ENCODE results near the gene ADAMTS10.

Gene ADAMTS10

GRCh38 chr19:8616861-8617260, 6.3 kb upstream of the ADAMTS10 start:
- no peak overlapping the region for H3K14ac ChIP-seq (ENCODE audit: low read length)
- no peak overlapping the region for H3K23ac ChIP-seq (ENCODE audit: low read length)
- H2BK120ac ChIP-seq (ENCODE audit: insufficient read depth, low read length, poor library complexity): no peak overlapping the region
- H3K18ac ChIP-seq (ENCODE audit: low read length): no peak overlapping the region
- no peak overlapping the region for H3K4me3 ChIP-seq (ENCODE audit: low read depth, low read length)
- H2AFZ ChIP-seq (ENCODE audit: insufficient read depth, low read length, poor library complexity): no peak overlapping the region
- no peak overlapping the region for H4K8ac ChIP-seq (ENCODE audit: low read depth, low read length)
- no peaks in the 10 kb centered on the region for H3K79me2 ChIP-seq (ENCODE audit: control insufficient read depth, insufficient read depth, low read length, poor library complexity)
- no peak overlapping the region for H4K91ac ChIP-seq (ENCODE audit: low read depth, low read length)
- no CpG with 5 or more reads among the region's 6 CpGs for WGBS (ENCODE audit: extremely low coverage, insufficient coverage, insufficient read length)
- H4K12ac ChIP-seq (ENCODE audit: low read depth, low read length): no peak overlapping the region
- peaks cover 1% of the 10 kb centered on the region for H3K9me3 ChIP-seq (ENCODE audit: insufficient read depth, low read depth, low read length)
- H3K4me2 ChIP-seq (ENCODE audit: low read length): no peak overlapping the region
- no peaks in the 10 kb centered on the region for H3K27me3 ChIP-seq (ENCODE audit: insufficient read depth, low read length)
- no peaks in the 10 kb centered on the region for H3K79me1 ChIP-seq (ENCODE audit: low read length)
- H3K27ac ChIP-seq (ENCODE audit: low read depth, low read length): no peak overlapping the region
- H2BK12ac ChIP-seq (ENCODE audit: low read length): no peak overlapping the region
- no peak for DNase-seq
- no peak overlapping the region for H3K9ac ChIP-seq (ENCODE audit: low read length)
- no peak overlapping the region for H2AK5ac ChIP-seq (ENCODE audit: low read length)
- no peak overlapping the region for H2BK5ac ChIP-seq (ENCODE audit: low read depth, low read length, poor library complexity)
- no peaks in the 10 kb centered on the region for H3K36me3 ChIP-seq (ENCODE audit: control insufficient read depth in 1 of 2, insufficient read depth in 2 of 2, low read length in 2 of 2)
- H3K4me1 ChIP-seq (ENCODE audit: control insufficient read depth in 1 of 2, insufficient read depth in 2 of 2, low read length in 2 of 2): no peaks in the 10 kb centered on the region
- no peak overlapping the region for H3K4ac ChIP-seq (ENCODE audit: low read depth, low read length)

- no peak overlapping the region for H3K27ac ChIP-seq (ENCODE audit: low read depth, low read length)
- DNase-seq: peak in 1 of 2 donors; percentile 77
- no peaks in the 10 kb centered on the region for H3K79me1 ChIP-seq (ENCODE audit: low read length)
- H4K12ac ChIP-seq (ENCODE audit: low read depth, low read length): no peak overlapping the region
- H2AK5ac ChIP-seq (ENCODE audit: low read length): no peak overlapping the region
- H3K79me2 ChIP-seq (ENCODE audit: control insufficient read depth, insufficient read depth, low read length, poor library complexity): no peaks in the 10 kb centered on the region
- no peak overlapping the region for H3K23ac ChIP-seq (ENCODE audit: low read length)
- WGBS (ENCODE audit: extremely low coverage, insufficient coverage, insufficient read length): no CpG with 5 or more reads among the region's 23 CpGs
- H3K36me3 ChIP-seq (ENCODE audit: control insufficient read depth in 1 of 2, insufficient read depth in 2 of 2, low read length in 2 of 2): no peaks in the 10 kb centered on the region
- no peaks in the 10 kb centered on the region for H3K27me3 ChIP-seq (ENCODE audit: insufficient read depth, low read length)
- H3K9me3 ChIP-seq (ENCODE audit: insufficient read depth, low read depth, low read length): peaks cover 1% of the 10 kb centered on the region
- H2BK12ac ChIP-seq (ENCODE audit: low read length): no peak overlapping the region
- H3K18ac ChIP-seq (ENCODE audit: low read length): no peak overlapping the region
- H3K9ac ChIP-seq (ENCODE audit: low read length): no peak overlapping the region
- no peak overlapping the region for H2BK120ac ChIP-seq (ENCODE audit: insufficient read depth, low read length, poor library complexity)
- no peak overlapping the region for H2AFZ ChIP-seq (ENCODE audit: insufficient read depth, low read length, poor library complexity)
- H3K4me3 ChIP-seq (ENCODE audit: low read depth, low read length): no peak overlapping the region
- no peak overlapping the region for H2BK5ac ChIP-seq (ENCODE audit: low read depth, low read length, poor library complexity)
- no peak overlapping the region for H4K91ac ChIP-seq (ENCODE audit: low read depth, low read length)
- H3K4me1 ChIP-seq (ENCODE audit: control insufficient read depth in 1 of 2, insufficient read depth in 2 of 2, low read length in 2 of 2): no peaks in the 10 kb centered on the region
- H4K8ac ChIP-seq (ENCODE audit: low read depth, low read length): no peak overlapping the region
- no peak overlapping the region for H3K4me2 ChIP-seq (ENCODE audit: low read length)
- no peak overlapping the region for H3K14ac ChIP-seq (ENCODE audit: low read length)
- H3K4ac ChIP-seq (ENCODE audit: low read depth, low read length): no peak overlapping the region
Measured at GRCh38 chr19:8615813-8616596, 5.5 kb upstream of the ADAMTS10 start.

GRCh38 chr19:8615024-8615423, 4.5 kb upstream of the ADAMTS10 start:
- Histone ChIP-seq H2AK5ac (ENCODE audit: low read length) (no peak overlapping the region), H3K14ac (ENCODE audit: low read length) (no peak overlapping the region), H3K4me2 (ENCODE audit: low read length) (no peak overlapping the region), H3K4me1 (ENCODE audit: control insufficient read depth in 1 of 2, insufficient read depth in 2 of 2, low read length in 2 of 2) (peaks cover 0 to under 1% of the 10 kb centered on the region in 2 experiments), H4K8ac (ENCODE audit: low read depth, low read length) (no peak overlapping the region), H2BK120ac (ENCODE audit: insufficient read depth, low read length, poor library complexity) (no peak overlapping the region), H3K4ac (ENCODE audit: low read depth, low read length) (no peak overlapping the region), H3K27me3 (ENCODE audit: insufficient read depth, low read length) (no peaks in the 10 kb centered on the region), H3K79me1 (ENCODE audit: low read length) (peaks cover 4% of the 10 kb centered on the region), H3K27ac (ENCODE audit: low read depth, low read length) (no peak overlapping the region), H3K36me3 (ENCODE audit: control insufficient read depth in 1 of 2, insufficient read depth in 2 of 2, low read length in 2 of 2) (no peaks in the 10 kb centered on the region), H3K9ac (ENCODE audit: low read length) (no peak overlapping the region), H3K4me3 (ENCODE audit: low read depth, low read length) (no peak overlapping the region), H3K18ac (ENCODE audit: low read length) (no peak overlapping the region), H3K23ac (ENCODE audit: low read length) (no peak overlapping the region), H4K91ac (ENCODE audit: low read depth, low read length) (no peak overlapping the region), H2BK12ac (ENCODE audit: low read length) (no peak overlapping the region), H4K12ac (ENCODE audit: low read depth, low read length) (no peak overlapping the region), H2AFZ (ENCODE audit: insufficient read depth, low read length, poor library complexity) (no peak overlapping the region), H3K9me3 (ENCODE audit: insufficient read depth, low read depth, low read length) (peaks cover 4% of the 10 kb centered on the region), H2BK5ac (ENCODE audit: low read depth, low read length, poor library complexity) (no peak overlapping the region), H3K79me2 (ENCODE audit: control insufficient read depth, insufficient read depth, low read length, poor library complexity) (peaks cover 3% of the 10 kb centered on the region)
- no CpG with 5 or more reads among the region's 6 CpGs for WGBS (ENCODE audit: extremely low coverage, insufficient coverage, insufficient read length)
- DNase-seq: no peak

GRCh38 chr19:8614455-8614854, 3.9 kb upstream of the ADAMTS10 start:
- H3K4me2 ChIP-seq (ENCODE audit: low read length): no peak overlapping the region
- H3K23ac ChIP-seq (ENCODE audit: low read length): no peak overlapping the region
- H4K8ac ChIP-seq (ENCODE audit: low read depth, low read length): no peak overlapping the region
- H3K4me3 ChIP-seq (ENCODE audit: low read depth, low read length): no peak overlapping the region
- H2BK5ac ChIP-seq (ENCODE audit: low read depth, low read length, poor library complexity): no peak overlapping the region
- no peaks in the 10 kb centered on the region for H3K27me3 ChIP-seq (ENCODE audit: insufficient read depth, low read length)
- no peaks in the 10 kb centered on the region for H3K36me3 ChIP-seq (ENCODE audit: control insufficient read depth in 1 of 2, insufficient read depth in 2 of 2, low read length in 2 of 2)
- no peak overlapping the region for H2AFZ ChIP-seq (ENCODE audit: insufficient read depth, low read length, poor library complexity)
- no peak overlapping the region for H2AK5ac ChIP-seq (ENCODE audit: low read length)
- H3K14ac ChIP-seq (ENCODE audit: low read length): no peak overlapping the region
- DNase-seq: no peak
- H3K9ac ChIP-seq (ENCODE audit: low read length): no peak overlapping the region
- peaks cover 4% of the 10 kb centered on the region for H3K9me3 ChIP-seq (ENCODE audit: insufficient read depth, low read depth, low read length)
- H3K4me1 ChIP-seq (ENCODE audit: control insufficient read depth in 1 of 2, insufficient read depth in 2 of 2, low read length in 2 of 2): peaks cover 4 to 5% of the 10 kb centered on the region in 2 experiments
- no peak overlapping the region for H2BK120ac ChIP-seq (ENCODE audit: insufficient read depth, low read length, poor library complexity)
- H2BK12ac ChIP-seq (ENCODE audit: low read length): no peak overlapping the region
- no peak overlapping the region for H4K12ac ChIP-seq (ENCODE audit: low read depth, low read length)
- peaks cover 9% of the 10 kb centered on the region for H3K79me1 ChIP-seq (ENCODE audit: low read length)
- no peak overlapping the region for H3K4ac ChIP-seq (ENCODE audit: low read depth, low read length)
- no CpG with 5 or more reads among the region's 2 CpGs for WGBS (ENCODE audit: extremely low coverage, insufficient coverage, insufficient read length)
- peaks cover 9% of the 10 kb centered on the region for H3K79me2 ChIP-seq (ENCODE audit: control insufficient read depth, insufficient read depth, low read length, poor library complexity)
- no peak overlapping the region for H4K91ac ChIP-seq (ENCODE audit: low read depth, low read length)
- H3K18ac ChIP-seq (ENCODE audit: low read length): no peak overlapping the region
- no peak overlapping the region for H3K27ac ChIP-seq (ENCODE audit: low read depth, low read length)

Data from trophoblast cell (in vitro differentiated cells and primary cell).